Skin of body (tissue), 2 donors: Measurements from ENCODE around the gene RICTOR. TPM values are rescaled to one million over a fixed set of nuclear protein-coding genes. Genes with fewer than 3 reads are reported as not detected.
"Not testable (repeated sequence)": the region's sequence is repeated elsewhere in the genome, so short reads cannot be mapped to it uniquely, and the experiment has no call there.

Experiments
- DNase-seq: peaks from one replicate; lab custom pipeline; 2025; lab: John Stamatoyannopoulos, UW
- total RNA-seq: library from RNA; depleted of rRNA; stranded (reverse); fragments of >200 nt; gene quantifications from one replicate; pipeline ENCODE4 v1.2.3, GENCODE V29; 2014

The RICTOR gene
- total RNA-seq, 1 donor from 2014 or later = 55.2 TPM

- no peak for DNase-seq
Observed at GRCh38 chr5:39009981-39010380, 64.2 kb downstream of the RICTOR start.

- DNase-seq = no peak
Observed at GRCh38 chr5:39009280-39009679, 64.9 kb downstream of the RICTOR start.

DNA sequence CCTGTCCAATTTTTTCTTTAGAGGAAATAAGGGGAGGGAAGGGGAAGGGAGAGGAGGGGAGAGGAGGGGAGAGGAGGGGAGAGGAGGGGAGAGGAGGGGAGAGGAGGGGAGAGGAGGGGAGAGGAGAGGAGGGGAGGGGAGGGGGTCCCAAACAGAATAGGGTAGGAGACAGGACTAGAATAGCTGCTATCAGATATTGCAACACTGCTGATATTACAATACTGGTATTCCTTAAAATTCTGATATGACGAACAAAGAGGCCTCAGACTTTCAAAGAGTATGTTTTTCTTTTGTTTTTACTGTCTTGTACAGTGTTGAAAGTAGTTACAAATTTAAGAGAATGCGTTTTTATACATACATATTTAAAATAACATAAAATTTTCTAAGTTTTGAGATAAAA, 67.5 kb downstream of the RICTOR start:
- DNase-seq = no peak

DNA sequence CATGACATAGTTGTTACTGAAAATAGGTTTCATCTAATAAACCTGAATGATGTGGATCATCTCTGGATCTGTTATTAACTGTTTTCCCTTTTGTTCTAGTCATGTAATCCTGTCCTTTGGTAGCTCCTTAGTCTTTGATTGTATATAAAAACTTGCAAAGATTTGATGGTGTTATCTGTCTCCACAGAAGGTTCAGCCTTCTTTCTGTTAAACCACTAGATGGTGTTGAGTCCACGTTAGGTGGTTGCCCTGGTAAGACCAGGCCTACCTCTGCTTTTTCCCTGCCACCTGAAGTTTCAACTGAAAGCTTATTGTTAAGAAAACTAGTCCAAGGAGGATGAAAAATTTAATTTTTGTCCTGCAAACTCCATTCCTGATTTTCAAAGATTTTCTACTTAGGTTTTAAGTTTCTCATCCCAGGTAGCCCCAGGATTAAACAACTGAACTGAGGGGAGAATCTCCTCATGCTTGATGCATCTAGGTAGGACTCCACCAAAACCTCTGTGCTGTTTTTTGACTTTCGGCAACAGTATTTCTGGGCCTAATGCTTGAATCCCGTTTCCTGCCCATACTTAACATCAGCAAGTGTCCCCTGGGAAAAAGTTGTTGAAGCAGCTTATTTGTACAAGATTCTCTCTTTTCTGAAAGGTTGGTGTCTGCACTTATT, 68.5 kb downstream of the RICTOR start:
- DNase-seq = no peak

DNA sequence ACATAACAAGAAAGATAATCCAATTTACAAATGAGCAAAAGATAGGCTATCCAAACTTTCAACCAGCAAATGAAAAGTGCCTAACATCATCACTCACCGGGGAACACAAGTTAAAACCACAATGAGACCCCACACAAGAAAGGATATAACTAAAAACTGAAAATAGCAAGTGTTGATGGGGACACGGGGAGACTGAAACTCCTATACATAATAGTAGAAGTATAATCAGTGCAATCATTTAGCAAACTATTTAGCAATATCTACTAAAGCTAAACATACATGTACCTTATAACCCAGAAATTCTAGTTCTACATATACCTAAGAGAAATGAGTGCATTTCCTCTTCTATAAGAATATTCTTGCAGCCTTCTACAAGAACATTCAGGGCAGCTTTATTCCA, 72.5 kb downstream of the RICTOR start:
- no peak for DNase-seq

DNA sequence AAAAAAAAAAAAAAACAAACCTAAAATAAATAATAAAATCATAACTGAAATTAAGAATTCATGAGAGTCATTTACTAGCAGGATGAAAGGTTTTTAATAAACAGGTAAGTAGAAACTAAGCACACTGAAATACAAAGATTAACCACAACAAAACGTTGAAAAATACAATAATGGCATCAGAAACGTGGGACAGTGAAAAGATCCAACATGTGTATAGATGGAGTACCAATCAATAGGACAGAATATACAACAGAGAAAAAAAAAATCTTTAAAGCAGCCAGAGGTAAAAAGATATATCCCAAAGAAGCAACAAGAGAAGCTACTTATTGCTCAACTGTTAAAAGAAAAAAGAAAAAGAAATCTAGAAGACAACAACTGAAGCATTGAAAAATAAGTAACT, 75.2 kb downstream of the RICTOR start:
- no peak for DNase-seq

DNA sequence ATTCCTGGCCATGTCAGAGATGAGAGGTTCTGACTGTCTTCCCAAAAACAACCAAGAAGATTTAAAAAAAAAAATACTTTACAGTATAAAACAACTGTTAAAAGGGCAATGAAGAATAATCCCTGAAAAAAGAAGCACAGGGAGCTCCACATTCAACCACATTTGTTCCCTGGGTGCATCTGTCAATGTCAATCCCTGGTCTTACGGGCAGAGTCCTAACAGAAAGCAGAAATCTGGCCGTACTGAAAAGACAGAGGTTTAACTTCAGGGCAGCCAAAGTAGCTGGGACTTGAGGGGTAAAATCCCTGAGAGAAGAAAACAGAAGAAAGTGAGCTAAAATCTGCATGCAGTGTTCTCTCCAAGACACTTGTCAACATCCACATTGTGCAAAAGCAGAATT, 76.6 kb downstream of the RICTOR start:
- DNase-seq = no peak

DNA sequence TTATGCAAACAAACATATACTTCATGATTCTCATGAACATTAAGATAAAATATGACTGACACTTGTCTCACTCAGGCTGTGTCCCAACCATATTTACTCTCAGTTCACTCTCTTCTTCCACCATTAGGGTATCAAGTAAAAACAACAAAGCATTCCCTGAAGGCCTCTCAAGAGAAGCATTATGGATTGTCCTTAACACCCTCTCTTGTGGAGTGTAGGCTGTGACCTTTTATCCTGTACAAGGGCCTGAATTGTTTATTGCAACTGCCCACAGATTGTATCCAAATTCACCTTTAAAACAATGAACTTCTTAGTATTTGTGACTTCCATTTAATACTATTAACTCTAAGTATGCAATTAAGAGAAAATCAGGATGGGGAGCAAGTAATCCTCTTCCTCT, 78.1 kb downstream of the RICTOR start:
- DNase-seq = no peak

DNA sequence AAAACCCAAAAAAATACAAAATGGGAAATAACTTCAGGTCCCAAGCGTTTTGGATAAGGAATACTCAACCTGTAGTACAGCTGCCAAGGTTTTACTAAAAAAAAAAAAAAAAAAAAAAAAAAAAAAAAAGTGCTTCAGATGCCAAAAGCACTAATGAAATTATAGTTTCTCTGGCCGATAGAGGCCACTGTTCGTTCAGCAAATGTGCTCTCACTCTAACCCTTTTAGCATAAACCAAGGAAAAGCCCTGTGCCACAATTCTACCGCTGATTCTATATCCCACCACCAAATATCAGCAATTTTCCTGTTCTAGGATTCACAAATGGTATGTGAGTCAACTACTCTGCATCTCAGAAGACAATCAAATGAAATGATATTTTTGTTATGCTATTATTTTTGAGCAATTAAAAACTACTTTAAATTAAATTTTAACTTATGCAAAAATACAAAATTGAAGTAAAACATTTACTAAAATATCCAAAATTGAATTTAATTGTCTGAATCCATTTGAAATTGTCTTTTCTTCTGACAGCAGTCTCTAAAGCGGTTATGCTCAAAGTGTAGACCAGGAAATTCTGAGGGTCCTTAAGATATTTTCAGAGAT, 79.8 kb downstream of the RICTOR start:
- DNase-seq = no peak

GRCh38 chr5:38989974-38990719, 84.1 kb downstream of the RICTOR start:
- not testable (repeated sequence) for DNase-seq

GRCh38 chr5:38985909-38986452, 88.2 kb downstream of the RICTOR start:
- no peak for DNase-seq

DNA sequence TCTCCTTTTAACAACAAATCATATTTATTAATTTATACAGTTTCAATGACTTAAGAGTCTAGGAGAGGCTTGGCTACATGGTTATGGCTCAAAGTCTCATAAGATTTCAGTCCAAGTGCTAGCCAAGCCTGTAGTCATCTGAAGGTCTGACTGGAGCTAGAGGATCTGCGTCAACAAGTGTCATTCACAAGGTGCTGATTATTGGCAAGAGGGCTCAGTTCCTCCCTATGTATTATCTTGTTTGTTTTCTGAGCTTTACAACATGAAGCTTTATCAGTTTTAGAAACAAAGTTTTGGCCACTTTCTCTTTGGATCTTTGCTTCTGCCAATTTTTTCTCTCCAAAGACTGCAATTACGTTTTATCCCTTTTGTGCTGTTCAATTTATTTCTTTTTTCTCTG, 94.7 kb downstream of the RICTOR start:
- no peak for DNase-seq

GRCh38 chr5:38978036-38978435, 96.2 kb downstream of the RICTOR start:
- DNase-seq = no peak

DNA sequence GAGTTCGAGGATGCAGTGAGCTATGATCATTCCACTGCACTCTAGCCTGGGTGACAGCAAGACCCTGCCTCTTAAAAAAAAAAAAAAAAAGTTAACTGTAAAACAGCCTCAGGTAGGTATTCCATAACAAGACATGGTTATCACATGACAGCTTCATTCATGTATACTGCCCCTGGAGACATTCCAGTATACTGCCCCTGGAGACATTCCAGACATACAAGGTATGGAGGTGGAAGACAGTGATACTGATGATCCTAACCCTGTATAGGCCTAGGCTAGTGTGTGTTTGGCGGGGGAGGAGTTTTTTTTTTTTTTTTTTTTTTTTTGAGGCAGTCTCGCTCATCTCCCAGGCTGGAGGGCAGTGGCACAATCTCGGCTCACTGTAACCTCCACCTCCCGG, 105.5 kb downstream of the RICTOR start:
- DNase-seq = no peak

- no peak for DNase-seq
Observed at GRCh38 chr5:38961691-38962090, 112.5 kb downstream of the RICTOR start.

- DNase-seq = no peak
Observed at GRCh38 chr5:38953426-38954012, 120.7 kb downstream of the RICTOR start.

DNA sequence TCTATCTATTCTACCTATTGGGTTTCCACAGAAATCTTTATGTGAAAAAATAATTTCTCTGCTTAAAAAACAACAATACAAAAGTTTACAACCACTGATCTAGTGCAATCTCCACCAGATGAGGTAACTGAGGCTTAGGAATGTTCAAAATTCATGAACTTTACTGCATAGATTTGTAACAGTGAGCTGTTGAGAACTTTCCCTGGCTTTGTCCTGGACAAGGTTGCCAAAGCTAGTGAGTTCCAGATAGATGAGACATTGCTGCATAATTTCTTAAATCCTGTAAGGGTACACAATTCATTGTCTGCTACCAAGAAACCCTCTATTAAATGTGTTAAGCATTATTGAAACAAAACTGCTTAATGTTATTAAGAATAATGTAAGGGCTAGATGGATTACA, 125.7 kb downstream of the RICTOR start:
- no peak for DNase-seq

GRCh38 chr5:38944282-38944681, 129.9 kb downstream of the RICTOR start:
- DNase-seq = no peak

DNA sequence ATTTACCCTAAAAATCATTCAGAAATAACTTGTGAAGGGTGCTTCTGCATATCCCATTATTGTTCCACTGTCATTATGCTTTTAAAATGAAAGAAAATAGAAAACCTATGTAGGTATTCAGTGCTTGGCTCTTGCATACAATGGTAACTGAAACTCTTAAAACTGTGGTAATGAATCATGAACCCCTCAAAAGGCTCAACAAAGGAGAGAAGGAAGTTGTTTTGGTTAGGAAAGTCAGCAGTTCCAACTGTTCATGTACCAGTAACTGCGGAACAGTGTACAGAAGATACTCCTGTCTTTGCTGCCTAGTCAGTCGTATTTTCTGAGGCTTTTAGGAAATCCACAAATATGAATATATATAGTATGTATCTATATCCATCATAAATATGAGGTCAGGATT, 132.3 kb downstream of the RICTOR start:
- no peak for DNase-seq

DNA sequence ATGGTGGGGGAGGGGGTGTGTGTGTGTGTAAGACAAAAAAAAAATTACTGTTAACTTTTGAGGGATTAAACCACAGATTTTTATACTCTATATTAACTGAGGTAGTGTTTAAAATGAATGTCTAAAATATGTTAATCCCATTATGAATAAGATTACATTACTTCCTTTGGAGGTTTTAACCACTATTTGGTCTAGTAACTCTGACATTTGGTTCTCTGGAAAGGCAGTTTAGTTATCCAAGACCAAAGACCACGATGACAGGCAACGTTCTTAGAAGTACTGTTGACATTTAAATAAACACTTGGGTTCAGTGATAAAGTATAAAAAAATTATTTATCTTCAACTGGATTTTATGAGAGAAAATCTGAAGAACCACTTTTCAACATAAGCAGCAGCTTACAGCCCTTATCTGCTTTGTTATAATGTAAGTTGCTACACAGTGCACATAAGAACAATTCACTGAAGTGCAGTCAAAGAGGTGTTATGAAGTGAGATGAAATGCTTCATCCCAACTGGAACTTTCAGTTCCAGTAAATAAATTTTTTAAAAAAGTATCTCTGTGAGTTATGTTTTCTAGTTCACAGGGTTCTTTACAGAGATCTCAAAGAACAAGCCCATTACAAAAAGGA, 133.9 kb downstream of the RICTOR start:
- no peak for DNase-seq

- DNase-seq = no peak
Observed at GRCh38 chr5:38938973-38939372, 135.2 kb downstream of the RICTOR start.

- no peak for DNase-seq
Observed at GRCh38 chr5:38938424-38938823, 135.8 kb downstream of the RICTOR start.
